NCI-H774 (cell line): Measurements from ENCODE around the gene KIF17.

Source experiments
- DNase-seq: peaks from one replicate; lab custom pipeline; 2025; lab: John Stamatoyannopoulos, UW

KIF17 gene

DNA sequence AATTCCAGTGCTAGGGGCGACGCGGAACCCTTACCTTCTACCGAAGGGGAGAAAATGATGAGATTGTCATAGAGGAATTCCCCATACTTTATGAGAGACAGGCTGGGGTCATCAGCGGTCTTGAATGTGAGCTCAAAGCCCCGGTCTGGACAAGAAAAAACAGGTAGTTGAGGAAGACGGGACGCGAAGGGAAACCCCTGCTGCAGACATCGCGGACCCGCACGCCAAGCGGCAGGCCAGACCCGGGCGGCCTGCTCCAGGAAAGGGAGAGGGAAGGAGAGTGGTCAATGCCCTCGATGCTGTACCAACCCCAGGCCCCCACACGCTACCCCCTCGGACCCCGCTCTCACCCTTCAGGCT, 57.0 kb downstream of the KIF17 start:
- no peak for DNase-seq

- no peak for DNase-seq
These were observed 57.4 kb downstream of the KIF17 start for GRCh38 chr1:20660363-20660762.

GRCh38 chr1:20658166-20658915, 59.5 kb downstream of the KIF17 start:
- DNase-seq: no peak

- DNase-seq: no peak
These were observed 60.8 kb downstream of the KIF17 start for GRCh38 chr1:20657024-20657423.

GRCh38 chr1:20654104-20654690, 63.6 kb downstream of the KIF17 start:
- no peak for DNase-seq

- DNase-seq: no peak
These were observed 65.5 kb downstream of the KIF17 start for GRCh38 chr1:20652300-20652699.

DNA sequence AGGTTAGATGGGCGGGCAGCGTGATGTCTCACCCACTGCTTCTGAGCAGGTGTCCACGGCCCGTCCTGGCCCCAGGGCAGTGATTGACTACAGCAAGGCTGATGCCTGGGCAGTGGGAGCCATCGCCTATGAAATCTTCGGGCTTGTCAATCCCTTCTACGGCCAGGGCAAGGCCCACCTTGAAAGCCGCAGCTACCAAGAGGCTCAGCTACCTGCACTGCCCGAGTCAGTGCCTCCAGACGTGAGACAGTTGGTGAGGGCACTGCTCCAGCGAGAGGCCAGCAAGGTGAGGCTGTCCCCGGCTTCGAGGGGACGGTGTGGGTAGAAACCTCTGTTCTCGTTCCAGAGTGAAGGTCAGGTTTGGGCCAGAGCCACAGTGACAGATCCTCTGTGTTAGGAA, 68.9 kb downstream of the KIF17 start:
- DNase-seq: no peak

GRCh38 chr1:20648438-20648837, 69.4 kb downstream of the KIF17 start:
- no peak for DNase-seq

GRCh38 chr1:20645414-20645813, 72.4 kb downstream of the KIF17 start:
- DNase-seq: no peak

DNA sequence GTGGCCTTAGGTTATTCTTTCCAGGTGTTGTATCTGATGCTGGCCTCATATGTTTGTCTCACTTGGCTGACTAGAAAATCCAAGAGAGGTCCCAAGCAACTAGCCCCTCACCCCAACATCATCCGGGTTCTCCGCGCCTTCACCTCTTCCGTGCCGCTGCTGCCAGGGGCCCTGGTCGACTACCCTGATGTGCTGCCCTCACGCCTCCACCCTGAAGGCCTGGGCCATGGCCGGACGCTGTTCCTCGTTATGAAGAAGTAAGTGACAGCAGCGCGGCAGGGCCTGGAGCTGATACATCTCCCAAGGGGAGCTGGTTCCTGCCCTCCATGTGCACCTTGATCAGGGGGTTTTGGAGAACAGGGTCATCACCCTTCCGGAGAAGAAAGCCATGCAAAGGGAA, 73.4 kb downstream of the KIF17 start:
- no peak for DNase-seq

GRCh38 chr1:20643080-20643479, 74.7 kb downstream of the KIF17 start:
- no peak for DNase-seq

DNA sequence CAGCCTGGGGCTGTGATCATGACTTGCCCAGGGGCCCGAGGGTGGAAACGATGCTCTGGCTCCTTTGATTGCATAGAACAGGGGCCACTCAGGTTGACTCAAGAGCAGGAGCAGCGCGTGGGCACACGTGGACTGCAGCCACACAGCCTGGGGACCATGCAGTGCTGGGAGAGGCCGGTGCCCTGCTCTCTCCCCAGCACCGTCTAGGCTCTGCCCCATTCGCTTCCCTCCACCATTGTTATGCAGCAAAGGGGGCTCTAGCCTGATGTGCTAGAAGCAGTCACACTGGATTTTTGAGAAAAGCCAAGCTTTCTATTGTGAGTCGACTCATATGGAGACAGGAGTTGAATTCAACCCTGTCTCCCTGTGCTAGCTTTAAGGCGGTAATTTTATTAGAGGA, 75.8 kb downstream of the KIF17 start:
- DNase-seq: no peak

GRCh38 chr1:20640183-20640597, 77.6 kb downstream of the KIF17 start:
- no peak for DNase-seq

DNA sequence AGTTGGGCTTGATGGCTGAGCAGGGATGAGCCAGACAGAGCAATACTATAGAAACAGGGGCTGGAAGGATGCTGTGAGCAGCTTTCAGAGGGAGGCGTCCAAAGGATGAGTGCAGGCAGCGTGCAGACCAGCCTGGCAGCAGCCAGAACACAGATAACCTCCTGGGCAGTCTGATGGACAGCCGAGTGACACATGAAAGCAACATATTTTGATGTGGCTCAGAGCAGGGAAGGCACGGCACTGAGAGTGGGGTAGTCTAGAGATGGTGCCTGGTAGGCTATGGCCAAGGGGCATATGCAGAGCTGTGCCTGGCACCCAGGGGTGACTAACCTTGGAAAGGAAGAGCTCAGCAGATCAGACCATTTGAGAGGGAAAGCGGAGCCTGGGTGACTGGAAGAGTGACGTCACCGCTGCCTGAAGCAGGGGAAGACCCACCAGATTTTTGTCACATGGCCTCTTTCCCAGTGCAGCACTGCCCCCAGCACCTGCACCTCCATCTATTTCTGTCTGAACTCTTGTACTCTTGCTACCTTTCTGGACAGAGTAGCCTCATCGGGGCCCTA, 80.9 kb downstream of the KIF17 start:
- no peak for DNase-seq

GRCh38 chr1:20634594-20635084, 83.2 kb downstream of the KIF17 start:
- no peak for DNase-seq

DNA sequence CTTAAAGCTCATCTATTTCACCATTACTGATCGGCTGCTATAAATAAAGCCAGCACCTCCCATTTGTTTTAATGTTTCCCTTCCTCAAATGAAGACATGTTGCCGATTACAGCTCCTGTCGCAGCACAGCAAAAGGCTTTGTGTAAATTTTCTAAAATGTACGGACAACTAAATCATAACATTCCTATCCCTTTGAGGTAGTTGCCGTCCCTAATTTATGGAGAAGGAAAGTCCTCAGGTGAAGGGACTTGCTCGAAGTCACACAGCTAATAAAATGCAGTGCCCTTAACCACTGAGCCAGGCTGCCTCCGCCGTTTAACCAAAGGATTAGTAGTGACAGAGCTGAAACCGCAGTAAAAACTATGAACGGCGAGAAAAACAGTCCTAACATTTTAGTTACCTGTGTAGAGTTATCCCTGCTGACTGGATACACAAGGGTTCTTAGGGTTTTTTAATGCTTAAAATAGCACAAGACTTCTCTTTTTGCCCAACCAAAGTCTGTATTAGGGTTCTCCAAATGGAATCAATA, 83.7 kb downstream of the KIF17 start:
- no peak for DNase-seq

DNA sequence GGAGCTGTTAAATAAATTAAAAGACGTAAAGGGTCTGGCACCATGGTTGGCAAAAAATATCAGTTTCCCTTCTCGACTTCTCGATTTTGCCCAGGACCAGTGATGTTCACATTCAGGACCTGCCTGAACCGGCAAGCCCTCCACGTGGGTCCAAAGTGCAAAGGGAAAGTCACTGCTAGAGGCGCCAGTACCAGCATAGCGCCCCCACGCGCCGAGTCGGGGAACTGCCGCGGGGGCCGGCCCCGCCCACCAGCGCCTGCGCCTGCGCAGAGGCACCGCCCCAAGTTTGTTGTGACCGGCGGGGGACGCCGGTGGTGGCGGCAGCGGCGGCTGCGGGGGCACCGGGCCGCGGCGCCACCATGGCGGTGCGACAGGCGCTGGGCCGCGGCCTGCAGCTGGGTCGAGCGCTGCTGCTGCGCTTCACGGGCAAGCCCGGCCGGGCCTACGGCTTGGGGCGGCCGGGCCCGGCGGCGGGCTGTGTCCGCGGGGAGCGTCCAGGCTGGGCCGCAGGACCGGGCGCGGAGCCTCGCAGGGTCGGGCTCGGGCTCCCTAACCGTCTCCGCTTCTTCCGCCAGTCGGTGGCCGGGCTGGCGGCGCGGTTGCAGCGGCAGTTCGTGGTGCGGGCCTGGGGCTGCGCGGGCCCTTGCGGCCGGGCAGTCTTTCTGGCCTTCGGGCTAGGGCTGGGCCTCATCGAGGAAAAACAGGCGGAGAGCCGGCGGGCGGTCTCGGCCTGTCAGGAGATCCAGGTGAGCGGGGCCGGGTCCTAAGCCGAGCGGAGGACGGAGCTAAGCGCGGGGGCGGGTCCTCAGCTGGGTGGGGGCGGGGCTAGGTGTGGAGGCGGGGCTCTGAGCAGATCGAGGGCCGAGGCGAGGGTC, 84.4 kb downstream of the KIF17 start, which contains the start of gene PINK1:
PINK1 (plus strand) TSS at position 269 of the 875 bp plus-strand sequence; CDS start at position 360, 91 bp downstream.
- DNase-seq: peak; percentile 21

GRCh38 chr1:20632386-20632785, 85.4 kb downstream of the KIF17 start:
- DNase-seq: no peak

DNA sequence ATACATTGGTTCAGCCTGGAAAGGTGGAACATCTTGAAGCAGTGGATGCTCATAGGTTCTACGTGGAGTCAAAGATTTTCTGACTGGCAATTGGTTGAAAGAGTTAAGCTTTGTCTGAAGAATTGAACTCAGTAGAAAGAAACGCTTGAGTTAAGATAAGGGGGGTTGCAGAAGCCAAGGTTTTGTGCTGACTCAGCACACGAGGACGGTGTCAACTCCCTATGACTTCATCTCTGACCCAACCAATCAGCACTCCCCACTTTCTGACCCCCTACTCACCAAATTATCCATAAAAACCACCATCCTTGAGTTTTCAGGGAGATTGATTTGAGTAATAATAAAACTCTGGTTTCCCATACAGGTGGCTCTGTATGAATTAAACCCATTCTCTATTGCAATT, 87.1 kb downstream of the KIF17 start:
- DNase-seq: no peak

- DNase-seq: no peak
These were observed 91.3 kb downstream of the KIF17 start for GRCh38 chr1:20626524-20626923.

- DNase-seq: no peak
These were observed 91.7 kb downstream of the KIF17 start for GRCh38 chr1:20626098-20626427.
